Measurements from ENCODE around the gene BACE2.

BACE2 gene

DNA sequence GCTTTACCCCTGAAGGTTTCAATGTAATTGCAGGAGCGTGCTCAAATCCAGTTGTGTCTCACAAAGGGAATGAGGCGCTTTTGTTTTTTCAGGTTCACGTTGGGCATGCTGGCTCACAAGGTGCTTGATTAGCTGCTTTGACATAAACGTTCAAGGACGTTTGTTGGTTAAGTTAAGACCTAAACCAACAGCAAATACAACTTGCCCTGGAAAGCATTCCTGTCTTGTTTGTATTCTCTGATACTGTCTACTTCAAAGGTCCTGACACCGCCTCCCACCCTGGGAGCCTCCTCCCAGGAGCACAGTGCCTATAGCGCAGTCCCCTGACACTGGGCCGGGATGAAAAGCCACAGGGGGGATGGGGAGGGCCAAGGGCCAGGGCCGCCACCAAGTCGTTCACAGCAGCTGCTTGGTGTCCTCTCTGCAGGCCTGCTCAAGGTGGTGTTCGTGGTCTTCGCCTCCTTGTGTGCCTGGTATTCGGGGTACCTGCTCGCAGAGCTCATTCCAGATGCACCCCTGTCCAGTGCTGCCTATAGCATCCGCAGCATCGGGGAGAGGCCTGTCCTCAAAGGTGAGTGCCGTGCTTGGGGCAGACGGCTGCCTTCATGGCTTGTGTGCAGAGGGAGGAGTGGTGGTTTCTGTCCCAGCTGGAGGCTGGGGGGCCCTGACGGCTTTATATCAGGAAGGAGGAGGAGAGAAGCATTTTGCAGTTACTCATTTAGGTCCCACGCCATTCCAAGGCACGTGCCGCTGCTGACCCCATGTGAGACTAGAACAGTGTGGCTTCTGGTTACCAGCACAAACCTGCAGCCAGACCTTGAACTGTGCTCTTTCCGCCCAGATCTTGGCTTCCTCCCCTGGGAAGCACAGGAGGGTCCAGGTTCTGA, 154.8 kb downstream of the BACE2 start:
- peaks cover 5% of the 10 kb centered on the region; the same call in 1 of the 2 replicates for H3K4me1 ChIP-seq (ENCODE audit: control insufficient read depth, insufficient read depth, low read length)
- no peak overlapping the region for H3K27ac ChIP-seq (ENCODE audit: low read depth, low read length)
- H3K9ac ChIP-seq (ENCODE audit: low read depth, low read length), result no peak overlapping the region
- H3K9me3 ChIP-seq (ENCODE audit: control insufficient read depth, insufficient read depth, low read length), result no peaks in the 10 kb centered on the region
- no peaks in the 10 kb centered on the region for H3K36me3 ChIP-seq (ENCODE audit: control insufficient read depth, insufficient read depth, low read length)
- H3K27me3 ChIP-seq (ENCODE audit: control insufficient read depth, insufficient read depth, low read length), result peaks cover 2% of the 10 kb centered on the region; the same call in 1 of the 2 replicates
- no peak overlapping the region for H3K4me3 ChIP-seq (ENCODE audit: low read depth, low read length)

DNA sequence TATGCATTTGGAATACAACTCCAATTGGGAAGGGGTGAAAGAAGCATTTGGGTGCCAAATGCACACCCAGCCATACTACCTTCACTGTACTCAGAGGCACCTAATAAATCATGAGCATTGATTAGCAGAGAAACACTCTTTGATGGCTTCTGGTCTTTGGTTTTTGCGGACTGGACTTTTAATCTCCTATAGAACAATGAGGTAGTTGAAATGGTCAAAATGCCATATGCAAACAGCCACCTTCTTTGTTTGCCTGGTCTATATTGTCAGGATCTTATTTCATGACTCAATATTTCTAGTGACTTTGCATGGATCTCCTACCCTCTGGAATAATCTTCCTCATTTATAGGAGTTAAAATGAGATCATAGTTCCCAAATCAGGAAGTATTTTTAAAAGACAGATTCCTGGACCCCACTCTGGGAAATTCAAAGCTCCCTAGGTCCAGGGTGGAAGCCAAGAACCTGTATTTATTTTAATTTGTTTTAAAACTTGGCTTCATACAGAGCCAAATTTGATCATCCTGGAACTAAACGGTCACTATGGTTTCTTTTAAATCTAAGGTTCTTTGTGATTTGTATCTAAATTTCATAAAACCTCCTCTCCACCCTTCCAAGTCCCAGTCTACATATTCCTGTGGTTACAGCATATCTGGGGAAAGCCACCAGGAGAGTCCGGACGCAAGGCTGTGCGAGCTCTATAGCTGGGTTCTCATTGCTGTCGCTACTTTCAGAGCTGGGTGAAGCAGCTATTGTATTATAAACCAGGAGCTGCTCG, 157.4 kb downstream of the BACE2 start:
- Histone ChIP-seq H3K36me3 (ENCODE audit: control insufficient read depth, insufficient read depth, low read length) (no peaks in the 10 kb centered on the region), H3K9ac (ENCODE audit: low read depth, low read length) (no peak overlapping the region), H3K27ac (ENCODE audit: low read depth, low read length) (no peak overlapping the region), H3K9me3 (ENCODE audit: control insufficient read depth, insufficient read depth, low read length) (no peaks in the 10 kb centered on the region), H3K27me3 (ENCODE audit: control insufficient read depth, insufficient read depth, low read length) (no peaks in the 10 kb centered on the region), H3K4me1 (ENCODE audit: control insufficient read depth, insufficient read depth, low read length) (peaks cover 5% of the 10 kb centered on the region; the same call in 1 of the 2 replicates), H3K4me3 (ENCODE audit: low read depth, low read length) (no peak overlapping the region)

DNA sequence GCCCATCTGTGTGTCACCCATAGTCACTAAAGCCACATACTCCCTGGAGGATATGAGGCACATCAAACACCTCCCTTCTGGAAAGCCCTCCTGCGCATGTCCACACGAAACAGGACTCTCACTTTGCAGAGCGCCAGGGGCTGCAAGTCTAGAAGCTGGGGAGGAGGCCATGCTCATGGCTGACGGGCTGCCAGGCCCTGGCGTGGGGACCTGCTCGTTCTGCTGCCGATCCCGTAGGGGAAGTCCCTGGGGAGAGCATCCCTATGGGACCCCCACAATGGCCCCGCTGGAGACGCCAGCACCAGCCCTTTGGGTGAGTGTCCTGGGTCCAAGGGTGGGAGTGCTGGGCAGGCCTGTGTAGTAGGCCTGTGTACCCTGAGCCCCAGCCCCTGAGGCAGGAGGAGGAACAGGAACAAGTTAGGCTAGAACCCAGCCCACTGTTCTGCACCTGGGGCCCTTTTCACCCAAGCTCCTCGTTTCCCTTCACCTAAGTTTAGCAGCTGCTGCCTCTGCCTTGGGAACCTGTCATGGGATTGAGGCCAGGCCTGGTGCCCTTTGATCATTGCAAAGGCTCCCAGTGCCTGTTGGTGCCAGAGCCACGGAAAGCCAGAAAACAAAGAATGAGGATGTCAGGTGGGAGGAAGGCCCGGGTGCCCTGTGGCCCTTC, 158.6 kb downstream of the BACE2 start:
- Histone ChIP-seq H3K4me3 (ENCODE audit: low read depth, low read length) (no peak overlapping the region), H3K27ac (ENCODE audit: low read depth, low read length) (no peak overlapping the region), H3K9ac (ENCODE audit: low read depth, low read length) (no peak overlapping the region), H3K4me1 (ENCODE audit: control insufficient read depth, insufficient read depth, low read length) (peaks cover 5% of the 10 kb centered on the region; the same call in 1 of the 2 replicates), H3K36me3 (ENCODE audit: control insufficient read depth, insufficient read depth, low read length) (no peaks in the 10 kb centered on the region), H3K27me3 (ENCODE audit: control insufficient read depth, insufficient read depth, low read length) (no peaks in the 10 kb centered on the region), H3K9me3 (ENCODE audit: control insufficient read depth, insufficient read depth, low read length) (no peaks in the 10 kb centered on the region)

DNA sequence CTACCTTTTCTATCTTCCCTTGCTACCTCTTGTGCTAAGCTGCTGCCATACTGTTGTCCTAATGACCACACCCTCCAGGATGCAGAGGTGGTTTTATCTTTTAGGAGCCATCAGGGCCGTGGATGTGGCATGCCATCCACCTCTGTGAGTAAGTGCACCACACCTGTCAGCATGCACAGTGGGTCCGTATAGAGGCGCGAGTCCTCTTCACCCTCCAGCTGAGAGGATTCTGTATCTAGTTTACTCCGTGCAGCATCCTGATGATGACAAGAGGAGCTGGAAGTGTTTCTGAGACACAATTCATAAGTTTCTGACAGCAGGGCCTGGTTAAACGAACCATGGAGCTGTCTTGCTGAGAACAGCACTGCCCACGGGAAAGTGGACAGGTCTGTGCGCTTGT, 159.8 kb downstream of the BACE2 start:
- H3K9me3 ChIP-seq (ENCODE audit: control insufficient read depth, insufficient read depth, low read length), result 0 out of 2 replicates have a peak, but pooled peaks cover 4% of the 10 kb centered on the region
- no peak overlapping the region for H3K9ac ChIP-seq (ENCODE audit: low read depth, low read length)
- no peak overlapping the region for H3K4me3 ChIP-seq (ENCODE audit: low read depth, low read length)
- H3K4me1 ChIP-seq (ENCODE audit: control insufficient read depth, insufficient read depth, low read length), result no peaks in the 10 kb centered on the region
- H3K36me3 ChIP-seq (ENCODE audit: control insufficient read depth, insufficient read depth, low read length), result no peaks in the 10 kb centered on the region
- H3K27ac ChIP-seq (ENCODE audit: low read depth, low read length), result no peak overlapping the region
- no peaks in the 10 kb centered on the region for H3K27me3 ChIP-seq (ENCODE audit: control insufficient read depth, insufficient read depth, low read length)

DNA sequence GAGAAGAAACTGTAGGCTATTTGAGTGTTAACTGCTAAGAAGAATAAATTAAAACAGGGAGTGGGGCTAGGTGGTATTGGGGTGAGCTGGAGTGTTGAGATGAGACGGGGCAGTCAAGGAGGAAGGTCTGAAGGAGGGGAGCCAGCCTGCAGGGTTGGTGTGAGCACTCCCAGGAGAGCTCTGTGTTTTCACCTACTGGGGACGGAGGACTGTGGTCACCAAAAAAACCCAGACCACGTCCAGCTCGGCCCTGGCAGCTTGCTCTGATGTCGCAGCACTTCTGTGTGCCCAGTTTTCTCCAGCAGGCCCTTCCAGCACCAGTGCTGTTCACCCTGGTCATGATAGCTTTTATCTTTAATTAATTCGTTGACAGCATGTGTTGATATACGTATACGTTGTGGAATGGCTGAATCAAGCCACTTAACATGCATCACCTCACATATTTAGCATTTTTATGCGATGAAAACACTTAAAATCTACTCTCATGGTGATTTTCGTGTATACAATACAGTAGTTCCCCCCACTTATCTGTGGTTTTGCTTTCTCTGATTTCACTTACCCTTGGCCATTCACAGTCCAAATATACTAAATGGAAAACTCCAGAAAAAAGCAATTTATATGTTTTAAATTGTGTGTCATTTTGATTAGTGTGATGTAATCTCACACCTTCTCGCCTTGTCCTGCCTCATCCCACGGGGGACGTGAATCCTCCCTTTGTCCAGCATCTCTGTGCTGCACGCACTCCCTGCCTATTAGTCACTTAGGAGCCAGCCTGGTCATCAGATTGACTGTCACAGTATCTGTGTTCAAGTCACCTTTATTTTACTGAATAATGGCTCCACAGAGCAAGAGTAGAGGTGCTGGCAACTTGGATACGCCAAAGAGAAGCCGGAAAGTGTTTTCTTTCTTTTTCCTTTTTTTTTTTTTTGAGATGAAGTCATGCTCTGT, 161.0 kb downstream of the BACE2 start:
- Histone ChIP-seq H3K27ac (ENCODE audit: low read depth, low read length) (no peak overlapping the region), H3K9me3 (ENCODE audit: control insufficient read depth, insufficient read depth, low read length) (peaks cover 12% of the 10 kb centered on the region; the same call in 1 of the 2 replicates), H3K9ac (ENCODE audit: low read depth, low read length) (no peak overlapping the region), H3K4me1 (ENCODE audit: control insufficient read depth, insufficient read depth, low read length) (no peaks in the 10 kb centered on the region), H3K36me3 (ENCODE audit: control insufficient read depth, insufficient read depth, low read length) (no peaks in the 10 kb centered on the region), H3K4me3 (ENCODE audit: low read depth, low read length) (no peak overlapping the region), H3K27me3 (ENCODE audit: control insufficient read depth, insufficient read depth, low read length) (no peaks in the 10 kb centered on the region)
